KG1 (cell line): Measurements from ENCODE around the gene MEN1.

ENCODE experiments used
- DNase-seq: peaks from one replicate; lab custom pipeline; 2025; lab: John Stamatoyannopoulos, UW

The MEN1 gene

DNA sequence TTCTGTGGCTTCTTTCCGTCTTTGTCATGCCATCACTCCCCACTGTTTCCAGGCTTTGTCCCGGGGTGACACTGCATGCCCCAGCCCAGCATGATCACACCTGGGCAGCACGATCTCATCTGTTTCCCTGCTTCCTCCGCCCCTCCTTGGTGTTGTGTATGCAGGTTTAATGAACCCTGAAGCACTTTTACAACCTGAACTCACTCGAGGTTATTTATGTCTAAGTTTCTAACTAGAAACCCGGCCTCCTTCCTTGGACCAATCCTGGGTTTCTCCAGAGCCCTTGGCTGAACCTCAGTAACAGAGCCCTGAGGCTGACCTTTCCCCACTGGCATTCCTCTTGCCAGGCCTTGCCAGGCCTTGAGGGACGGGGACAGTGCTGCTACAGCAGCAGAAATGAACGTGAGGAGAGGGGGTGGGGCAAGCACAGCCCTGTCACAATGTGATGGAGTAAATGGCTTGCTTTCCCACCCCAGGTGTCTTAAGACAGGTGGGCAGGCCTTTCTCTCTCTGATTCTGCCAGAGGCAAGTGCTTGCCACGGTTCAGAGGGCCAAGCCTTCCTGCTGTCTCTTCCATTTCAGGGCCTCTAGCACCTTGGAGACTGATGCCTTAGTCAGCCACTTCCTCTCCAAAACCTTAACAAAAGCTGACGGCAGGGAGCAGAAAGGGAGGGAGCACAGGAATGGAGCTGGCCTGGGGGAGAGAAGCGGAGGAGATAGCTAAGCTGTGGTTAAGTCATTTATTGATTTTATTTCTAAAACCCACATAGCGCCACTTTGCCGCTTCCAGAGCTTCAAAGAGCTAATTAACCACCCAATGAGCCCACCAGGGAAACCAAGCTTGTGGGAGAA, 47.5 kb downstream of the MEN1 start:
- DNase-seq: no peak

DNA sequence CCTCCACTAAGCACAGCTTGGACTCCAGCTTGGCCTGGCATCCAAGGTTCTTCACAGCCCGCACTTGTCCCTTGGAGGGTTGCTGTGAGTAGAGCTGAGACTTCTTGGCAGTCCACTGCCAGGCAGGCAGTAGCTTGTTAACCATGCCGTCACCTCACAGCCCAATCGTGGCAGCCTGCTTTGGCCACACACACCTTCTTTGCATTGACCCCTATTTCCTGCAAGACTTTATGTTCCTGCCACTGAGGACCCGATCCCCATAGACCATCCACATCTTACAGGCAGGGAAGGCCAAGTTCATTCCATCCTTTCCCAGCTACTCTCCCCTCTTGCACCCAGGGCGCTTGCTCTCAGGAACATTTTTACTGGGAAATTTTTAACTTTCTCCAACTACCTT, 48.1 kb downstream of the MEN1 start:
- no peak for DNase-seq

DNA sequence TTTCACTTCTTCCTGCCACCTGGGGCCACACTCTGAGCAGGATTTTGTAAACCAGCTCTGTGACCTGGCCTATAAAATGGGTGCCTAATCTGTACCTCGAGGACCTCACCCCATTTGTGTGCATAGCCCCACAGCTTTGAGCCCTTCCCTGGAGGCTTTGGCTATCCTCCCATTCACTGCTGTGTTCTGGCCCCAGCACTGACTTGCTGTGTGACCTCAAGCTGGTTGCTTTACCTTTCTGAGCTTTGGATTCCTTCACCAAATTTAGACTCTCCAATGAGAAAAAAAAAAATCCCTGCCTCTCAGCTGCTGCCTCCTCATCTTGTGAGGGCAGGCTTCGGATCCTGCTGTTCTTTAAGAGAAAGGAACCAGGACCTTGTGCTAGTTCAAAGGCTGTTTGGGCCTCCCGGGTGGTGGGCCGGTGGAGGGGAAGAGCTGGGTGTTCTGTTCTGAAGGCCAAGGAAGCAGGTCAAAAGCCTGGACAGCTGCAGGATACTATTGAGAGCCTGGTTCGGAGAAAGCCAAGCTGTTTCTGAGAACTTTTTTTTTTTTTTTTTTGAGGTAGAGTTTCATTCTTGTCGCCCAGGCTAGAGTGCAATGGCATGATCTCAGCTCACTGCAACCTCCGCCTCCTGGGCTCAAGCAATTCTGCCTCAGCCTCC, 49.5 kb downstream of the MEN1 start:
- no peak for DNase-seq

GRCh38 chr11:64759722-64760719, 50.3 kb downstream of the MEN1 start, which contains the start of gene PYGM:
PYGM (minus strand) TSS chr11:64759974; CDS start chr11:64759898, 76 bp downstream.
- no peak for DNase-seq

DNA sequence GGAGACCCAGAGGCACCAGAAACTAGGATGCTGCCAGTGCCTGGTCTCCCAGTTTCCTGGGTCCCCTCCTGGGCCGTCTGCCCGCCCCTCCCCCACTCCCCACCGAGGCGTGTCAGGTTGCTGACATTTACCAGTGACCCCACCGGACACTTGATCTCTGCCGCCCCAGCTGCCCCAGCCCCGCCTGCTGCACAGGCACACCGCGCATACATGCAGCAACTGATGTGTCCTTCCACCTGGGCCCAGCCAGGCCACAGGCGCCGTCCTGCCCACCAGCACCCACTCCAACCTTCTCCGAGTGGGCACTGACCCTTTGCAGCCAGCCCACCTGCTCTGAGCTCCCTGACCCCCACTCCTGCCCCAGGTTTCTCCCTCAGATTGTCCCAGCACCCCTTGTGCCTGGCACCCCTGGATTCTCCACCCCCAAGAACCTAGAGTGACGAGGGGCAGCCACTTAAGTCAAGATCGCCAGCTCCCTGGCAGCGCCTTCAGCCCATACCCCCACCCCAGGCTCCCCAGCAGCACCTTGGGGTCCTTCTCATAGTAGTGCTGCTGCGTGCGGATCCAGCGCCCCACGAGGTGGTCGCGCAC, 51.1 kb downstream of the MEN1 start:
- DNase-seq: no peak

DNA sequence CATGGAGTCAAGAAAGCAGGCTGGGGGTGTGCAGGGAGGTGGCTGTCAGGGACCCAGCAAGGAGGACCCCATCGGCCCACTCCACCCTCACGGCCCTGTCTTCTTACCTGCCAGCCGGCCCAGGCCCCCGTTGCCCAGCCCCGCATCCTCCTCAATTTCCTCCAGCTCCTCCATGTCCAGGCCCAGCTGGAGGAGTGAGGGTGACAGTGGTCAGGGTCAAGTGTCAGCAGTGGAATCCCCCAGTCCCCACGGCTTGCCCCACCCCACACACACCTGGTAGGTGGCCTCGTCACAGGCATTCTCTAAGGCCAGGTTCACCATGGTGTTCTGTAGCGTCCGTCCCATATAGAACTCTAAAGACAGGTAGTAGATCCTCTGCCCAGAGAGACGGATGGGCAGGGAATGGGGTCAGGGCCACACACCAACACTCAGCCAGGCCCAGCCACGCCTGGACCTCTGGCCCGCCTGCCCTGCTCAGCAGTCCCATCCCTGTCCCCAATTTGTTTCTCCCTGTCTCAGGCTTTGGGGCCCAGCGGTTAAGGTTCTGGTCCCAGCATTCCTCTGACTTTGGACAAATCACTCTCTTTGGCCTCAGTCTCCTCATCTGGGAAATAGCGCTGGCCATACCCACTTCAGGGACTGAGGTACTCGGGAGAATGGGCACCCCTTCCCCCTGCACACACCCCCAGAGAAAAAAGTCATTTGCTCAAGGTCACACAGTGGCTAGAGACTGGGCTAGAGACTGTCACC, 51.8 kb downstream of the MEN1 start:
- no peak for DNase-seq

DNA sequence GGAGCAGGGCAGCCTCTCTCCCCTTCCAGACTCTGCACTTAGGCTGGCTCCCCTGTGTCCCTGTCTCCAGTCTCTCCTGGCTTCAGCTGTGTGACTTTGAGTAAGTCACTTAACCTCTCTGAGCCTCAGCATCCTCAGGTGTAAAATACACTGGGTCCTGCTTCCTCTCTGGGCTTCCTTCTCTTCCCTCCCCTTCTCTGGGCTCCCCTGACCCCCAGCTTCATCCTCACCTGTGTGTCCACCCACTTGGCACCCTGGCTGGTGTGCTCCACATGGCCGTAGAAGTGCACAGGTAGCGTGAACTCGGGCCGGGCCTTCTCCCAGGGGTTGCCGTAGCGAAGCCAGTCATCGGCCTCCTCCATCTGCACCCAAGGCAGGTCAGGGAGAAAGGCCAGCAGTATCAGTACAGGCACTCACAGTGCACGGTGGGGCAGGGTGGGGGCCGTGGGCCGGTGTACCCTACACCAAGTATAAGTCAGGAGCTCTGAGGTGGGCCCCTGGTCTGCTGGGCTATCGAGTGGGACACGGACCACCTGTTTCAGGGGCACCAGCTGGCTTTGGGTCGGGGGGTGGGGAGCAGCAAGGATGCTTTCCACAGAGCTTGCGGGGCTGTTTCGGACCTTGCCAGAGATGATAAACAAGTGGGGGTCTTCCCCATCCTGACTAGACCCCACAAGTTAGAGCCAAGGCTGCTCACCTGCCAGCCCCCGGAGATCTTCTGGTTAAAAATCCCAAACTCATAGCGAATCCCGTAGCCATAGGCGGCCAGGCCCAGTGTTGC, 52.6 kb downstream of the MEN1 start:
- no peak for DNase-seq

DNA sequence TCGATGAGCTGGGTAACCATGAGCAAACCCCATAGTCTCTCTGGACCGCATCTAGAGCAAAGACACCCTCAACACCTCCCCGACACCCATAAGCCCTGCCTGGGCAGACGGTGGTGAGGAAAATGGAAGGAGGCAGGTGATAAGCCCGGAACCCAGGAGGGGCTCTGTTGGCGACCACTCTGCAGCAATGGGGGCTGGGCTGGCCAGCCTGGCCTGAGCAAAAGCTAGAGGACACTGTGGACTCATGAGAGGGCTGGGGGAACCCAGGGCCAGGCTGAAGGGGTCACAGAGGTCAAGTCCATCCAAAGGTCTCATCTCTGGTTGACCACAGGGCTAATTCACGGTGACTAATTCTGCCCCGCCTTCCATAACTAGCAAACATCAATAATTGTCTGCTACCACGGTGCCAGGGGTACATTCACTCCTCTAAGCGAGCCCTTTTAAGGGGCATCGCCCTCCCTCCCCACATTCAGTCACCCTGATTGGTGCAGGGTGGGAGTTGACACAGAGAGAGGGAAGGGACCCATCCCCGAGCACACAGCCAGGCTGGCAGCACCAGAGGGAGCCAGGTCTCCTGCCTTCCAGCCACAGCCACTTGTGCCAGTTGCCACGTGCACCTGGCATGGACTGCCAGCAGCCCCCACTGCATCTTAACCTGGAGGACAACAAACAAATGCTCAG, 54.5 kb downstream of the MEN1 start:
- DNase-seq: no peak

DNA sequence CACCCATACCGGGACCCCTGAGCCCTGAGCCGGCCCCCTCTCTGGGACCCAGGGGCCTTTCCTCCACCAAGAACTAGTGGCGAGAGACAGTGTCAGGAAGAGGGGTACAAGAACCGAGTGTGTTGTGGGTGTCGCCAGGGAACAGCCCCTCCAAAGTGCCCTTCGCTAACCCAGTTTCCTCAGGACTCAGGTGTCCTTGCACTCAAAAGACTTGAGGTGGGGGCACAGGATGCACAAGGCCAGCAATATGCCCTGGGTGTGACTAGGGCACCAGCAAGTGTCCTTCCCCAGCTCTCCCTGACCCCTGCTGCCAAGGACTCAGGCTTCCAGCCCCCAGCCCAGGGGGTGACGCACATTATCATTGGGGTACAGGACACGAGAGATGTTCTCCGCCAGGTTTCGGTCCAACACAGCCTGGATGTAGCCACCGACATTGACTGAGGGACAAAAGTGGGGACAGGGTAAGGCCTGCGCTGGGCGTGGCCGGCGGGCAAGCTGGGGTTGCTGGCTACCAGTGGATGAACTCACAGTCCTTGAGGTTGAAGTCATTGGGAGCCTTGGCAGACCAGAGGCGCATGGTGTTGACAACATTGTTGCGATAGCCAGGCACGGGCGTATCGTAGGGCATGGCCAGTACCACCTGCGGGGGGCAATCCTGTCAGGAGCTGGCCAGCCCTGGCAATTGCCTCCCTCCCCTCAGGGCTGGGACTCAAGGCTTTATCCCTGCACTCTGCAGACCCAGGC, 55.3 kb downstream of the MEN1 start:
- DNase-seq: no peak

GRCh38 chr11:64754124-64754918, 56.0 kb downstream of the MEN1 start:
- DNase-seq: no peak
